H1 (cell line): ENCODE data around the gene TM9SF2. TPM values are rescaled to one million over a fixed set of nuclear protein-coding genes. Genes with fewer than 3 reads are reported as not detected.

ENCODE experiments used
- CTCF ChIA-PET: fragments of 300-600 bp; sonication (Branson Sonifier 250); formaldehyde crosslinking; loops from one replicate; lab custom pipeline; 2021; ENCODE audit not compliant: partially characterized antibody; lab: Charles Lee
- POLR2A ChIA-PET: fragments of 300-600 bp; sonication (Branson Sonifier 250); formaldehyde crosslinking; loops from one replicate; lab custom pipeline; 2021; ENCODE audit warnings: inconsistent platforms; ENCODE audit not compliant: partially characterized antibody; lab: Charles Lee
- DNase-seq, 2 experiments: peaks; one replicate each; pipeline versions ENCODE4 v3.0.0 to v3.0.0-alpha.2; 2010 to 2022; ENCODE audit warnings: low spot score in 2 of 2, low read depth in 1 of 2, mixed read lengths in 1 of 2
- FAIRE-seq: peaks from 2 replicates; lab custom pipeline; 2011; peaks lifted over from hg19 to GRCh38; lab: Jason Lieb, UNC
- H2AFZ ChIP-seq: 2 replicates; pipeline ENCODE4 v1.8.1; 2012; ENCODE audit warnings: low read length, inconsistent platforms
- H2AK5ac ChIP-seq: 2 replicates; pipeline ENCODE4 v1.6.1; 2013; ENCODE audit warnings: low read depth, low read length
- H2BK120ac ChIP-seq: replicated peaks from 2 replicates; pipeline ENCODE3; 2013; ENCODE audit warnings: low read depth, low read length, inconsistent platforms
- H2BK12ac ChIP-seq: 2 replicates; pipeline ENCODE4 v1.6.1; 2013; ENCODE audit warnings: low read depth, low read length
- H2BK15ac ChIP-seq: 2 replicates; pipeline ENCODE4 v1.6.1; 2013; ENCODE audit warnings: low read length
- H2BK20ac ChIP-seq: 2 replicates; pipeline ENCODE4 v1.6.1; 2013; ENCODE audit warnings: low read length
- H2BK5ac ChIP-seq: 2 replicates; pipeline ENCODE4 v1.6.1; 2013; ENCODE audit warnings: low read depth, low read length
- H3K14ac ChIP-seq: 2 replicates; pipeline ENCODE4 v1.6.1; 2013; ENCODE audit warnings: inconsistent platforms; ENCODE audit not compliant: insufficient read length
- H3K18ac ChIP-seq: 2 replicates; pipeline ENCODE4 v1.6.1; 2013; ENCODE audit warnings: low read length; ENCODE audit errors: extremely low read depth
- H3K23ac ChIP-seq: 2 replicates; pipeline ENCODE4 v1.6.1; 2013; ENCODE audit warnings: inconsistent platforms; ENCODE audit not compliant: insufficient read length
- H3K23me2 ChIP-seq: 2 replicates; pipeline ENCODE4 v1.6.1; 2013; ENCODE audit warnings: low read depth, low read length
- H3K27ac ChIP-seq: 2 replicates; pipeline ENCODE4 v1.6.1; 2011; ENCODE audit warnings: low read depth, low read length, inconsistent platforms
- H3K27me3 ChIP-seq, 4 experiments: replicated peaks in 1 of 4; 1 replicate in 1 of 4; 2 replicates in 3 of 4; pipeline versions ENCODE4 v1.6.1 to v1.8.1; 2011 to 2013; ENCODE audit warnings: low read length in 3 of 4, mild to moderate bottlenecking in 3 of 4, inconsistent platforms in 2 of 4, mixed read lengths in 2 of 4, moderate library complexity in 1 of 4; ENCODE audit not compliant: control insufficient read depth in 3 of 4, insufficient read depth in 3 of 4; ENCODE audit errors: extremely low read depth in 1 of 4
- H3K36me3 ChIP-seq, 4 experiments: 2 replicates each; pipeline versions ENCODE4 v1.6.1 to v1.8.1; 2011 to 2013; ENCODE audit warnings: mild to moderate bottlenecking in 4 of 4, low read length in 3 of 4, moderate library complexity in 2 of 4, control low read depth in 1 of 4, inconsistent platforms in 1 of 4; ENCODE audit not compliant: insufficient read depth in 4 of 4, control insufficient read depth in 2 of 4
- H3K4ac ChIP-seq: replicated peaks from 2 replicates; pipeline ENCODE3; 2013; ENCODE audit warnings: low read length, low read depth, mixed read lengths, inconsistent platforms; ENCODE audit not compliant: insufficient read length
- H3K4me1 ChIP-seq, 4 experiments: replicated peaks in 1 of 4; 1 replicate in 1 of 4; 2 replicates in 3 of 4; pipeline versions ENCODE4 v1.6.1 to v1.8.1; 2011 to 2013; ENCODE audit warnings: low read length in 3 of 4, inconsistent platforms in 2 of 4, mixed read lengths in 1 of 4; ENCODE audit not compliant: insufficient read depth in 4 of 4, control insufficient read depth in 3 of 4
- H3K4me2 ChIP-seq, 2 experiments: 2 replicates each; pipeline versions ENCODE4 v1.6.1 to v1.8.1; 2011 to 2013; ENCODE audit warnings: low read depth in 2 of 2, low read length in 2 of 2, control low read depth in 1 of 2, inconsistent platforms in 1 of 2, mild to moderate bottlenecking in 1 of 2; ENCODE audit not compliant: insufficient read depth in 1 of 2
- H3K4me3 ChIP-seq, 4 experiments: fragments of 200-600, 300-600 bp in 1 of 4; sonication (generic), shearing (Covaris generic), sonication (Bioruptor Twin) in 1 of 4; 2 replicates each; pipeline versions ENCODE4 v1.5.1 to v1.8.1; 2011 to 2016; ENCODE audit warnings: low read length in 4 of 4, low read depth in 3 of 4, control low read depth in 2 of 4, inconsistent platforms in 2 of 4, mild to moderate bottlenecking in 2 of 4, mixed read lengths in 1 of 4, moderate library complexity in 1 of 4; ENCODE audit not compliant: insufficient read depth in 2 of 4; ENCODE audit errors: extremely low read depth in 1 of 4
- H3K56ac ChIP-seq: replicated peaks from 2 replicates; pipeline ENCODE3; 2013; ENCODE audit warnings: low read depth, mild to moderate bottlenecking, mixed read lengths, low read length, inconsistent platforms; ENCODE audit not compliant: insufficient read length
- H3K79me1 ChIP-seq: 2 replicates; pipeline ENCODE4 v1.6.1; 2013; ENCODE audit warnings: low read depth, low read length, control low read depth
- H3K79me2 ChIP-seq, 2 experiments: 2 replicates each; pipeline versions ENCODE4 v1.6.1 to v1.8.1; 2012 to 2013; ENCODE audit warnings: low read length in 2 of 2, mild to moderate bottlenecking in 2 of 2, inconsistent platforms in 1 of 2; ENCODE audit not compliant: insufficient read depth in 2 of 2, control insufficient read depth in 1 of 2
- H3K9ac ChIP-seq, 4 experiments: replicated peaks in 1 of 4; 1 replicate in 1 of 4; 2 replicates in 3 of 4; pipeline versions ENCODE4 v1.6.1 to v1.8.1; 2011 to 2013; ENCODE audit warnings: low read depth in 3 of 4, low read length in 3 of 4, control low read depth in 2 of 4, mild to moderate bottlenecking in 2 of 4, moderate library complexity in 2 of 4, inconsistent platforms in 1 of 4; ENCODE audit errors: extremely low read depth in 1 of 4
- H3K9me3 ChIP-seq, 2 experiments: 2 replicates each; pipeline versions ENCODE4 v1.6.1 to v1.8.1; 2012 to 2013; ENCODE audit warnings: mild to moderate bottlenecking in 2 of 2, moderate library complexity in 2 of 2, control low read depth in 1 of 2, inconsistent platforms in 1 of 2, low read depth in 1 of 2, low read length in 1 of 2, mixed read lengths in 1 of 2; ENCODE audit not compliant: insufficient read depth in 2 of 2
- H4K20me1 ChIP-seq, 2 experiments: replicated peaks in 1 of 2; 2 replicates each; pipeline versions ENCODE3 to v1.8.1; 2011 to 2013; ENCODE audit warnings: inconsistent platforms in 2 of 2, low read length in 2 of 2, mild to moderate bottlenecking in 1 of 2; ENCODE audit not compliant: insufficient read depth in 2 of 2, control insufficient read depth in 1 of 2
- H4K5ac ChIP-seq: 2 replicates; pipeline ENCODE4 v1.6.1; 2013; ENCODE audit warnings: low read length, low read depth, mixed read lengths, inconsistent platforms; ENCODE audit not compliant: insufficient read length
- H4K8ac ChIP-seq: 2 replicates; pipeline ENCODE4 v1.8.0; 2013; ENCODE audit warnings: mild to moderate bottlenecking, moderate library complexity, low read length, inconsistent platforms; ENCODE audit not compliant: insufficient read depth; ENCODE audit errors: extremely low read depth
- H4K91ac ChIP-seq: replicated peaks from 2 replicates; pipeline ENCODE3; 2013; ENCODE audit warnings: low read length, mixed read lengths, inconsistent platforms; ENCODE audit not compliant: insufficient read length
- ATF2 ChIP-seq: IDR thresholded peaks from 2 replicates; pipeline ENCODE4 v1.6.1; 2012; ENCODE audit warnings: low read length, inconsistent platforms
- CTBP2 ChIP-seq: IDR thresholded peaks from 2 replicates; pipeline ENCODE4 v1.7.0; 2011; ENCODE audit warnings: borderline replicate concordance, mild to moderate bottlenecking, moderate library complexity, mixed read lengths, low read length; ENCODE audit not compliant: insufficient read depth, insufficient read length
- KDM1A ChIP-seq: fragments of 200-600, 300-600 bp; sonication (generic); IDR thresholded peaks from 2 replicates; pipeline ENCODE4 v1.7.1; 2016; ENCODE audit warnings: mild to moderate bottlenecking, low read length, borderline replicate concordance
- KDM4A ChIP-seq: IDR thresholded peaks from one replicate; pipeline ENCODE4 v1.7.1; 2012; ENCODE audit warnings: low read depth, mild to moderate bottlenecking, moderate library complexity, low read length, inconsistent platforms; ENCODE audit not compliant: severe bottlenecking
- WGBS, 2 experiments: shearing (Covaris generic) in 1 of 2; methylation state at CpG; one replicate each; pipeline versions ENCODE4 v1.1.6 to v1.1.7; 2013 to 2015; ENCODE audit warnings: low lambda C conversion rate in 2 of 2, mixed read lengths in 2 of 2, inconsistent platforms in 1 of 2, low coverage in 1 of 2, missing lambda C conversion rate in 1 of 2; ENCODE audit not compliant: insufficient replicate concordance in 2 of 2, insufficient coverage in 1 of 2, insufficient read length in 1 of 2; ENCODE audit errors: extremely low coverage in 1 of 2, missing lambda C conversion rate in 1 of 2; 5-methylcytosine and 5-hydroxymethylcytosine counted together
- polyA plus RNA-seq, 7 experiments: library from polyadenylated mRNA; depleted of rRNA in 3 of 7; stranded (reverse) in 5 of 7; unstranded in 2 of 7; fragments of >200 nt in 5 of 7; fragments of 200-250 nt in 2 of 7; gene quantifications; 1 replicate in 5 of 7; 2 replicates in 1 of 7; 4 replicates in 1 of 7; pipeline versions ENCODE4 v1.2.1 to v1.2.3, GENCODE V29; 2011 to 2013; ENCODE audit warnings: missing spikeins in 2 of 7, mixed read lengths in 2 of 7
- total RNA-seq: library from RNA; stranded (reverse); fragmentation: NEBNext Ultra II Directional; extraction: Animal tissue kit (Norgen Biotek cat#: 25700); gene quantifications from 2 replicates; pipeline ENCODE4 v1.2.1, GENCODE V29; 2021

TM9SF2 gene
- total and polyA plus RNA-seq, 2 of the 8 experiments (the other 6 are each of a cell fraction or from before 2014, with no cell fraction given): 68.0 to 101 TPM

- POLR2A ChIA-PET: interaction anchor here (0.6 kb wide), 1 partner anchor 238 kb away, joined by 3 read pairs; no protein-coding TSS in a partner anchor
- H4K91ac ChIP-seq: no peak overlapping the region
- WGBS, 2 experiments: 95% methylated on average over 5 of the region's 5 CpGs; no CpG with 5 or more reads in 1 of the 2 experiments
- H3K23ac ChIP-seq: no peak overlapping the region
- CTCF ChIA-PET: interaction anchor here (0.8 to 1.4 kb wide), 2 partner anchors 27 to 37 kb away, joined by 5 to 6 read pairs; no protein-coding TSS in a partner anchor
- H3K9ac ChIP-seq: no peak overlapping the region
- H4K8ac ChIP-seq: no peak overlapping the region
- H3K4ac ChIP-seq: no peak overlapping the region
- DNase-seq (no peak), FAIRE-seq (no peak)
- H3K27ac ChIP-seq: no peak overlapping the region
- no peak overlapping the region for H3K4me3 ChIP-seq
- no peak overlapping the region for H2BK12ac ChIP-seq
- no peak overlapping the region for H2AFZ ChIP-seq
- H4K20me1 ChIP-seq: peaks cover 0 to 2% of the 10 kb centered on the region in 2 experiments
- H2BK5ac ChIP-seq: no peak overlapping the region
- H3K79me1 ChIP-seq: no peaks in the 10 kb centered on the region
- no peak overlapping the region for H2AK5ac ChIP-seq
- H3K23me2 ChIP-seq: no peaks in the 10 kb centered on the region
- H3K56ac ChIP-seq: no peak overlapping the region
- no peak overlapping the region for H3K4me2 ChIP-seq
- no peak overlapping the region for H2BK15ac ChIP-seq
- H3K36me3 ChIP-seq: peaks cover 5 to 72% (median 35%) of the 10 kb centered on the region in 4 experiments; a peak in 7 of 8 replicates
- H2BK20ac ChIP-seq: no peak overlapping the region
- H2BK120ac ChIP-seq: no peak overlapping the region
- H3K14ac ChIP-seq: no peak overlapping the region
- H3K79me2 ChIP-seq: no peaks in the 10 kb centered on the region
- H4K5ac ChIP-seq: no peak overlapping the region
- no peaks in the 10 kb centered on the region for H3K9me3 ChIP-seq
- H3K27me3 ChIP-seq: no peaks in the 10 kb centered on the region
- H3K4me1 ChIP-seq: no peaks in the 10 kb centered on the region
- no peak overlapping the region for H3K18ac ChIP-seq
- TF ChIP-seq CTBP2: no peak
- no peak for TF ChIP-seq ATF2
- TF ChIP-seq KDM1A: no peak
- TF ChIP-seq KDM4A: no peak
These were observed 51.8 kb downstream of the TM9SF2 start for GRCh38 chr13:99553033-99553432.
